ENCODE results near the gene CFL2.

The CFL2 gene

DNA sequence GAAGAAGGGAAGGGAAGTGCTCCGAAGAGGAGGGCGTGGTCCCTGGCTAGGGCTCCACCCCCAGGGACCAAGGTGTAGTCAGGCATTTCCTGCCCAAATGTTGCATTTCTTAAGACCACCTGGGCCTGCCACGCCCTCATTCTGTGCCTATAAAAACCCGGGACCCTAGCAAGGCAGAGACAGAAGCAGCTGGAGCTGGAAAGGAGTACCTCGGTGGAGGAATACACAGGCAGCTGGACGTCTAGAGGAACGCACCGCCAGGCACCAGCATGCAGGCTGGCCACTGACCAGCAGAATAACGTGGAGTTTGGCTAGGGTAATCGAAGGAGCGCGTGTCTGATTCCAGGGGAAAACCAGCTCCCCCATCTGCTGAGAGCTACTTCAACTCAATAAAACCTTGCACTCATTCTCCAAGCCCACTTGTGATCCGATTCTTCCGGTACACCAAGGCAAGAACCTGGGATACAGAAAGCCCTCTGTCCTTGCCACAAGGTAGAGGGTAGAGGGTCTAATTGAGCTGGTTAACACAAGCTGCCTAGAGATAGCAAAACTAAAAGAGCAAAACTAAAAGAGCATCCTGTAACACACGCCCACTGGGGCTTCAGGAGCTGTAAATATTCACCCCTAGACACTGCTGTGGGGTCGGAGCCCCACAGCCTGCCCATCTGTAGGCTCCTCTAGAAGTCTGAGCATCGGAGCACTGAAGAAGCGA, 21.0 kb downstream of the CFL2 start:
- no peak for DNase-seq

DNA sequence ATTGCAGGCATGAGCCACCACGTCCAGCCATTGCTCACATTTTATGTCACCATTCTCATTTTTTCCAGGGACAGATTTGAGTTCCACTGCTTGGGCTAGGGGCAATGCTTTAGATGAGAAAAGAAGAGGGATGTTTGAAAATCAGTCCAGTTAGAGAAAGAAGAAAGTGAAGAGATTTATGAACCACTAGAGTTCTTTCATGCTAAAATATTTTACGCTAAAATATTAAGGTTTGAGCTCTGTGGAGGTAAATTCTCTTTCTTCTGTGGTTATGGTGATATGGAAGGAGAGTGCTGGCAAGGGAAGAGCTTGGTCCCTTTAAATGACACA, 21.5 kb downstream of the CFL2 start:
- TF ChIP-seq POLR2A (IDR thresholded peaks at IDR 0.05; ENCODE audit: low read length) (no peak), GATA1 (IDR thresholded peaks at IDR 0.05; ENCODE audit: low read depth, low read length) (no peak)
- DNase-seq = no peak

More for the DNA sequence above, 21.0 kb downstream of the CFL2 start:
- no peak for TF ChIP-seq POLR2A (IDR thresholded peaks at IDR 0.05; ENCODE audit: low read length)
- no peak for TF ChIP-seq GATA1 (IDR thresholded peaks at IDR 0.05; ENCODE audit: low read depth, low read length)

DNA sequence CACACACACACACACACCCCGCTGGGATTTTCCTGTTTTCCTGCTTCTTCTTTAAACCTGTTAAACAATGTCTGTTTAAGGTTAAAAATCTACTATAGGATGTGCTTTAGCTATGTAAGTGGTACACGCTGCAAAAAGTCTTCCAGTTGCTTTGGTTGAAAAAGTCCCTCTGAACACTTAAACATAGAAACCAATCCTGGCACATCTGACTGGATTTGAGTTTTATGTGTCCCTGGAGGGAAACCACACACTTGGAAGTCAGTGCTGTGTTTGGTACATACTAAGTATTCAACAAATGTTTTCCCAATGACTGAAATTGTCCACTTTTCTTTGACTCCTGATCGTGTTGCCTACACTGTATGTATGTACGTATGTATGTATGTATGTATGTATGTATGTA, 22.0 kb downstream of the CFL2 start:
- DNase-seq = no peak
- TF ChIP-seq POLR2A (IDR thresholded peaks at IDR 0.05; ENCODE audit: low read length) = no peak
- no peak for TF ChIP-seq GATA1 (IDR thresholded peaks at IDR 0.05; ENCODE audit: low read depth, low read length)

DNA sequence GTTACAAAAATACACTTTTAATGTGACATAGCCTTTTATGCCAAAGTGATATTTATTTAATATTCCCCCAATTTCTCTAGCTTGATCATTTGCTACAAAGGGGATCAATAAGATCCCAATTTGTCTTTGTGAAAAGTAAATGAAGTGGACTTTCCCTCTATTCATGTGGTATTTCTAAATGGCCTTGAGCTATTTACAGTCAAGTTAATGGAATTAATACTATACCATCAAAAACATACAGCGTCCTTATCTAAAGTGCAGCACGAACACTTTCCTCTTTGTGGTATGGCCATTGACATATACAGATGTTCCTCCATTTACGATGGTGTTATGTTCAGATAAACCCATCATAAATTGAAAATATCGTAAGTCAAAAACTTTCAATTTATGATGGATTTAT, 23.2 kb downstream of the CFL2 start:
- TF ChIP-seq POLR2A (IDR thresholded peaks at IDR 0.05; ENCODE audit: low read length) (no peak), GATA1 (IDR thresholded peaks at IDR 0.05; ENCODE audit: low read depth, low read length) (no peak)
- DNase-seq = no peak

DNA sequence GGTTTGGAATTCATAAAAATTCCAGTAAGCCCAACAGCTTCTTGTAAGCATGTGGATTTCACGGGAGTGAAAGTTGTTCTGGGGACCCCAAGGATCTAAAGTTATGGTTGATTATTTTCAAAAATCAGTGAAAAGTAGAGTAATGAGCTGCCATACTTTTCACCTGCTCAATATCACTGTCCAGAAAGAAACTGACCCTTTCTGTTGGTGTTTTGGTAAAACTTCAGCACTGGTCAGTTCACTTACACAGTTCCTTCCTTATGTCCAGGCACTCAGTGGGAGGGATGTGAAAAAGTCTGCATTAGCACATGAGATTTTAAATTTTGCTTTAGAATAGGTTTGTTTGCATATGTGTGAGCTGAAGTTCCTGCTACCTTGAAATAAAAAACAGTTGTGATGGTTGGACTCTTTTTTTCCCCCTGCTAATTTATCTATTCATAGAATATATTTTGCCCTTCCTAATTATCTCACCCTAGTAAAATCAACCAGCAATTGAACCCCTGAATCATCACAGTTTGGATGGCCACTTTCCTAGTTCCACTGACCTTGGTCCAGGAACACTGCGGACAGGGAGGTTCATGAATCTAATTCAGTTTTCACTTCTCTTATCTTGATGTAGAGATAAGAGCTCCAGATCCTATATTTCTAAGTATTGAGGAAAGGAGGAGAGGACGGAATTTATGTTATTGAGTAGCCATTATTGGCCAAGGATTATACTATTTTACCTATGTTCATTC, 25.8 kb downstream of the CFL2 start:
- DNase-seq = no peak
- TF ChIP-seq POLR2A (IDR thresholded peaks at IDR 0.05; ENCODE audit: low read length) (no peak), GATA1 (IDR thresholded peaks at IDR 0.05; ENCODE audit: low read depth, low read length) (no peak)

DNA sequence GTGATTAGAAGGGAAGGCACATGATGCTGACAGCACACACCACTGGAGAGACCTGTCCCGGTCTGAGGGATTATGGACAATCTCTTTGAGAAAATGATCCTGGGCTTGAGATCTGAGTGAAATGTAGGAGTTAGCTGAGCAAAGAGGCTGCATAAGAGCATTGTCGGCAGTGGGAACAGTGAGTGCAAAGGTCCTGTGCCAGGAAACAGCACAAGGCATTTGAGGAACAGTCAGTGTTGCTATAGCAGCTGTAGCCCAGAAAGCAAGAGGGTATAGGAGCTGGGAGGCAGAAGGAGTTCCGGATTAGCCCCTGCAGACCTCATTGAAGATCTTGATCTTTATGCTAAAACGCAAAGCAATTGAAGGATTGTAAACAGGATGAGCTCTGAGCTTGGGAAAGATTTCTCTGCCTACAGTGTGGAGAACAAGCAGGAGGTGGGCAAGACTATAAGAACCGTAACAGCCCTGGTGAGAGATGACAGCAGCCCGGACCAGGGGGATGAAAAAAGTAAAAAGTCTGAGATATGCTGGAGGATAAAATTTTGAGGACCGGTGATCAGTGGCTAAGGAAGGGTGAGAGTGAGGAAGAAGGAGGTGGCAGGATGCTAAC, 28.5 kb downstream of the CFL2 start:
- no peak for DNase-seq
- TF ChIP-seq GATA1 (IDR thresholded peaks at IDR 0.05; ENCODE audit: low read depth, low read length) (no peak), POLR2A (IDR thresholded peaks at IDR 0.05; ENCODE audit: low read length) (no peak)

DNA sequence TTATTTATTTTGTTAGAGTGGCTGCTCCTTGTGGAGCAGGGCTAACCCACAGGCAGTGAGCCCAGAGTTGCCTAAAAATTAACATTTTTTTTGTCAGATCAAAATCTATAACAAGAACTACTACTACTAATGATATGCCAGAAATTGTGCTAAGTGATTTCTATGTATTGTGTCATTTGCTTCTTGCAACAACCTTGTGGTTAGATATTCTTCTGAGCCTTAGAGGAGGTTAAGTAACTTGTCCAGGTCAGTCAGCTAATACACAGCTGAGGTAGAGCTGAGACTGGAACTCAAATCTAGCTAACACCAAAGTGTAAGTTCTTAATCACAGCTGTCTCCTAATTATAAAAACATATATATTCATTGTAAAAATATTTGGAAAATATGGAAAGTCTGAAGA, 29.8 kb downstream of the CFL2 start:
- TF ChIP-seq POLR2A (IDR thresholded peaks at IDR 0.05; ENCODE audit: low read length) (no peak), GATA1 (IDR thresholded peaks at IDR 0.05; ENCODE audit: low read depth, low read length) (no peak)
- no peak for DNase-seq

DNA sequence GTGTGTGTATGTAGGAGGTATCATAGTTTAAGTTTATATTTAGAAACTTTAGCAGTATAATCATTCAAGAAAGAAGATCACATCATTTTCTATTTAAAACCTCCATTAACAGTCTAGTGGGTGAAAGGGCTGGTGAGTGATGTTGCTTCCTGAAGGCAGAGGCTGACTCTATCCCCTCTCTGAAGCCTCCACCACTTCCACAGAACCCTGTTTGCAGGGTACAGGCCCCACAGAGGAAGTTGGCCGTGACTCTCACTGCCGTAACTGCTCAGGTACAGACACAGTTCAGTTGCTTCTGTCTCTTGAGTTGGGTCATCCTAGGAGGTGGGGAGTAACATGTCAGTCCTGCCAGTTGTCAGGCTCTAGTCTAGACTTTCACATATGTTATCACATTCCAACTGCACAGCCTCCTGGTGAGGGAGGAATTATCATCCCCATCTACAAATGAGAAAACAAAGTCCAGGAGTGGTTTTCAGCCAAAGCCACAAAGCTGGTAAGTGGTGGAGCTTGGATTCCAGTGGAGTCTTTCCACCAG, 31.5 kb downstream of the CFL2 start:
- no peak for DNase-seq
- TF ChIP-seq POLR2A (IDR thresholded peaks at IDR 0.05; ENCODE audit: low read length) (no peak), GATA1 (IDR thresholded peaks at IDR 0.05; ENCODE audit: low read depth, low read length) (no peak)

DNA sequence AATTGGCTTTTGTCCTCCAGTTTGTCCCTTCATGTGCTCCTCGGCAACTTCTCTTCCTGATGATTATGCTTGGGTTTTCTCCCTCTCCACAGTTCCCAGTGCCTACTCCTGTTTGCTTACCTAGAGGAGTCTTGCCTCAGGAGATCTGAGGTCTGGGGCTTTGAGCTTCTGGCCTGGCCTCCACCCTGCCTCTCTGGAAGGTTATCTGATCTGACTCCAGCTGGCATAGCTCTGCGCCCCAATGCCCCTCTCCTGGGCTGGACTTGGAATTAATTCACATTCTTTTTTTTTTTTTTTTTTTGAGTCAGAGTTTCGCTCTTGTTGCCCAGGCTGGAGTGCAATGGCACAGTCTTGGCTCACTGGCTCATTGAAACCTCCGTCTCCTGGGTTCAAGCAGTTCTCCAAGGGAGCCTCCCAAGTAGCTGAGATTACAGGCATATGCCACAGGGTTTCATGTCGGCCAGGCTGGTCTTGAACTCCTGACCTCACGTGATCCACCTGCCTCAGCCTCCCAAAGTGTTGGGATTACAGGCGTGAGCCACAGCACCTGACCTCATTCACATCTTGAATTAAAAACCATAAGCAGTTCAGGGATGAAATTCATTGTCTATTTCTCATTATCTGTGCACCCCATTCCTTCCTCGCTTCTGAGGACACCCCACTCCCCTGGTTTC, 33.5 kb downstream of the CFL2 start:
- no peak for DNase-seq
- TF ChIP-seq POLR2A (IDR thresholded peaks at IDR 0.05; ENCODE audit: low read length) = no peak

DNA sequence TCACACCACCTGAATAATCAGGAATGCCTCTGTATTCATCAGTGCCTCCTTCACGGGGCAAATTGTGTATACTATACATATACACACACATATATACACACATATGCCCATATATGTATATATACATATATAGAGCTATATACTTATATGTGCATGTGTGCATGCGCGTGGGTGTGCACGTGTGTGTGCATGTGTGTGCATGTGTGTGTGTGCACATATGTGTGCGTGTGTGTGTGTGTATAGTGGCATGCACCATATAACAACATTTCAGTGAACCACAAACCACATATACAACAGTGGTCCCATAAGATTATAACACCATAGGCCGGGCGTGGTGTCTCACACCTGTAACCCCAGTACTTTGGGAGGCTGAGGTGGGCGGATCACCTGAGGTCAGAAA, 35.7 kb downstream of the CFL2 start:
- DNase-seq = no peak
- TF ChIP-seq POLR2A (IDR thresholded peaks at IDR 0.05; ENCODE audit: low read length) = no peak
- TF ChIP-seq GATA1 (IDR thresholded peaks at IDR 0.05; ENCODE audit: low read depth, low read length) = no peak

DNA sequence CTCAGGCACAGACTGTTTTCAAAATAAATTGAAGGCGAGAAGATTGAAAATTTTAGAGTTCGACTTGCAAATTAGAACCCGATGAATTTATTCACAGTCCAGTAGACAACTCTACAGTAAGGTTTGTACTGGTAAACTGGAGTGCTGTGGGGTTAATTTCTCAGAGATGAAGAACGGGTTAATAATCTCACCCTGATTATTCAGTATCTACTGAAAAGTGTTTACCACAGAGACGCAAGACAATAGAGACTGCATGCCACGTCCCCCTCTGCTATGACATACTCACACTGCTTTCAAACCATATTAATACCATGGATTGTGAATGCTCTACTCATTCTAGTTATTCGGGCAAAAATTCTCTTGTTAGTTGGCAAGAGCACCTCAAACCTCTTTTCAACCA, 36.1 kb downstream of the CFL2 start:
- no peak for TF ChIP-seq GATA1 (IDR thresholded peaks at IDR 0.05; ENCODE audit: low read depth, low read length)
- no peak for TF ChIP-seq POLR2A (IDR thresholded peaks at IDR 0.05; ENCODE audit: low read length)
- no peak for DNase-seq

DNA sequence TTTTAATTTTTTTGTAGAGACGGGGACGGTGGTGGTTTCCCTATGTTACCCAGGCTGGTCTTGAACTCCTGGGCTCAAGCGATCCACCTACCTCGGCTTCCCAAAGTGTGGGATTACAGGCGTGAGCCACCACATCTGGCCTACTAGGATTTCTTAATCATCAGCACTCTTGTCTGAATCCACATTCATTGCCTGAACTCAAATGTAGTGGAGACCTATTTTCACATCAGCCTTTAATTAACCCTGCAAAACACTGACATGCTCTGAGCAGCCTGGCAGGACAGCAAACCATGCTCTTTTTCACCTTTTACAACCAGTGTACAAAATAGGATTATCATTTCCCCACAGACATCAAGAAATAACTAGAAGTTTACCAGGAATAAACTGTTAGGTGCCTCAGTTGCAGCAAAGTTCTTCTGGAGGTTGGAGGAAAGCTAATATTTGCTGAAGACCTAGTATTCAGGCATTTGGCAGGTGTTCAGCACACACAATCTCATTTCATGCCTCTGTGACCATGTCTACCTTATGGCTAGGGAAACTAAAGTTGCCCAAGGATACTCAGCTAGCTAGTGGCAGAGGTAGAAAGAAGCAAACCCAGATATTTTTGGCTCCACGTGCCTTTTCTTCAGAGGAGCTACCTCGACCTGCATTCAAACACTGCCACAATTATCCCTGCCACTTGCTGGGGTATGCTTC, 37.7 kb downstream of the CFL2 start:
- TF ChIP-seq GATA1 (IDR thresholded peaks at IDR 0.05; ENCODE audit: low read depth, low read length) (no peak), POLR2A (IDR thresholded peaks at IDR 0.05; ENCODE audit: low read length) (no peak)
- DNase-seq = no peak

DNA sequence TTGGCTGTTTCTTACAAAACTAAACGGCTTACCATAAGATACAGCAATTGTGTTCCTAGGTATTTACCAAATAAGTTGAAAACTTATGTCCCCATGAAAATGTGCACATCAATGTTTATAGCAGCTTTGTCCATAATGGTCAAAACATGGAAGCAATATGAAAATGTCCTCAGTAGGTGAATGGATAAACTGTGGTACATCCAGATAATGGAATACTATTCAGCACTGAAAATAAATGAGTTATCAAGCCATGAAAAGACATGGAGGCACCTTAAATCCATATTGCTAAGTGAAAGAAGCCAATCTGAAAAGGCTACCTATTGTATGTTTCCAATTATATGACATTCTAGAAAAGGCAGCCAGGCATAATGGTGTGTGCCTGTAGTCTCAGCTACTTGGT, 40.7 kb downstream of the CFL2 start:
- DNase-seq = no peak
- no peak for TF ChIP-seq GATA1 (IDR thresholded peaks at IDR 0.05; ENCODE audit: low read depth, low read length)
- no peak for TF ChIP-seq POLR2A (IDR thresholded peaks at IDR 0.05; ENCODE audit: low read length)

DNA sequence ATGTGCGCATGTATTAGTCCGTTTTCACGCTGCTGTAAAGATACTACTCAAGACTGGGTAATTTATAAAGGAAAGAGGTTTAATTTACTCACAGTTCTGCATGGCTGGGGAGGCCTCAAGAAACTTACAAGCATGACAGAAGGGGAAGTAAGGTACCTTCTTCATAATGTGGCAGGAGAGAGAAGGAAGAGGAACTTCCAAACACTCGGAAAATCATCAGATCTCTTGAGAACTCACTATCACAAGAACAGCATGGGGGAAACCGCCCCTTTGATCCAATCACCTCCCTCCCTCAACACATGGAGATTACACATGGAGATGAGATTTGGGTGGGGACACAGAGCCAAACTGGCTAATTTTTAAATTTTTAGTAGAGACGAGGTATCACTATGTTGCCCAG, 42.7 kb downstream of the CFL2 start:
- DNase-seq = no peak
- TF ChIP-seq GATA1 (IDR thresholded peaks at IDR 0.05; ENCODE audit: low read depth, low read length) (no peak), POLR2A (IDR thresholded peaks at IDR 0.05; ENCODE audit: low read length) (no peak)

Data from erythroblast (primary cell).